Skin of body (tissue), 2 donors: ENCODE results near the gene MOGAT3. TPM values are rescaled to one million over a fixed set of nuclear protein-coding genes. Genes with fewer than 3 reads are reported as not detected.

Experiments used
- DNase-seq: peaks from one replicate; lab custom pipeline; 2025; lab: John Stamatoyannopoulos, UW
- total RNA-seq: library from RNA; depleted of rRNA; stranded (reverse); fragments of >200 nt; gene quantifications from one replicate; pipeline ENCODE4 v1.2.3, GENCODE V29; 2014

Gene MOGAT3
- total RNA-seq, 1 donor from 2014 or later, result not detected

- no peak for DNase-seq
Observed at GRCh38 chr7:101233907-101234547, 33.2 kb upstream of the MOGAT3 start.

GRCh38 chr7:101232141-101232850, 31.5 kb upstream of the MOGAT3 start:
- DNase-seq, result no peak

- no peak for DNase-seq
Observed at GRCh38 chr7:101231644-101232043, 30.8 kb upstream of the MOGAT3 start.

- DNase-seq, result peak; percentile 57
Observed at GRCh38 chr7:101226721-101227120, 25.9 kb upstream of the MOGAT3 start.

- DNase-seq, result no peak
Observed at GRCh38 chr7:101225650-101226049, 24.8 kb upstream of the MOGAT3 start.

- no peak for DNase-seq
Observed at GRCh38 chr7:101223528-101223927, 22.7 kb upstream of the MOGAT3 start.

GRCh38 chr7:101222275-101222830, 21.5 kb upstream of the MOGAT3 start:
- no peak for DNase-seq

- DNase-seq, result no peak
Observed at GRCh38 chr7:101220295-101220694, 19.5 kb upstream of the MOGAT3 start.

GRCh38 chr7:101218236-101219125, 17.6 kb upstream of the MOGAT3 start:
- DNase-seq, result no peak

GRCh38 chr7:101217388-101218235, 16.8 kb upstream of the MOGAT3 start, which contains the start of the genes PLOD3 and ZNHIT1:
PLOD3 (minus strand) TSS chr7:101217581; CDS start chr7:101217274, 307 bp downstream.
ZNHIT1 (plus strand) TSS chr7:101218165; CDS start chr7:101218196, 31 bp downstream.
- peak; percentile 99 for DNase-seq

GRCh38 chr7:101216860-101217387, 16.1 kb upstream of the MOGAT3 start:
- no peak for DNase-seq

- no peak for DNase-seq
Observed at GRCh38 chr7:101216001-101216859, 15.4 kb upstream of the MOGAT3 start.

- no peak for DNase-seq
Observed at GRCh38 chr7:101212014-101212413, 11.2 kb upstream of the MOGAT3 start.

- no peak for DNase-seq
Observed at GRCh38 chr7:101211501-101211900, 10.7 kb upstream of the MOGAT3 start.

GRCh38 chr7:101210143-101210542, 9.3 kb upstream of the MOGAT3 start:
- DNase-seq, result no peak

GRCh38 chr7:101208794-101209193, 8.0 kb upstream of the MOGAT3 start:
- DNase-seq, result no peak

- no peak for DNase-seq
Observed at GRCh38 chr7:101207459-101207858, 6.6 kb upstream of the MOGAT3 start.

- no peak for DNase-seq
Observed at GRCh38 chr7:101206665-101207042, 5.8 kb upstream of the MOGAT3 start.

GRCh38 chr7:101205901-101206664, 5.2 kb upstream of the MOGAT3 start:
- no peak for DNase-seq
